ENCODE measurements around the gene ENTHD1.

DNA sequence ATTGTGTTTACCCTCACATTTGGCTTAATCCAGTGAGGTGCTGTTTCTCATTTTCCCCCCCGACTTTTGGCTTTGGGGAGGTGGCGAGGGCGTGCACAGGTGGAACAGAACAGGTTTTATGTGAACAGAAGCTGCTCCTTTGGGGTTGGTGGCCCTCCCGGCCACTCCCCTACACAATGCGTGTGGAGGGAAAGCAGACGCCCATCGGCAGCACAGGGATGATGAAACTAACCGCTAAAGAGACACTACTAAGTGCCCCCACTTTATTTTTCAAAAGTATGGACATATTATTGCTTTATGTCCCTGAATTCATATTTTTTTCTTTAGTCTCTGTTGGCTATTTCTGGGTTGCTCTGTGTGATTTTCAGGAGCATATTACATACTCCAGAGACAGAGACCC, 160.9 kb downstream of the ENTHD1 start:
- TF ChIP-seq GATA2 (IDR thresholded peaks at IDR 0.05; ENCODE audit: low read depth, low read length): no peak
- TF ChIP-seq GATA3 (IDR thresholded peaks at IDR 0.05; ENCODE audit: low read depth, low read length): no peak
